Body of pancreas (tissue), 4 donors: Measurements from ENCODE around the gene ZSWIM6.

ENCODE experiments used
- CTCF ChIP-seq, 7 experiments: fragments of 450-650 bp in 4 of 7; fragments of 200-600 bp in 3 of 7; sonication (generic) in 3 of 7; IDR thresholded peaks; one replicate each; pipeline ENCODE4 v1.5.1; 2016 to 2019; ENCODE audit warnings: antibody characterized with exemption in 7 of 7
- POLR2A ChIP-seq, 3 donors: fragments of 450-650 bp; IDR thresholded peaks; one replicate each; pipeline ENCODE4 v1.6.1; 2016; ENCODE audit warnings: antibody characterized with exemption in 3 of 3, mild to moderate bottlenecking in 2 of 3

GRCh38 chr5:61398440-61398839, 66.4 kb downstream of the ZSWIM6 start:
- TF ChIP-seq CTCF (IDR thresholded peaks at IDR 0.05), result no peak
- TF ChIP-seq POLR2A (IDR thresholded peaks at IDR 0.05), result no peak
